Spinal cord (tissue), 10 donors: ENCODE results near the gene FCGR3A. TPM values are rescaled to one million over a fixed set of nuclear protein-coding genes. Genes with fewer than 3 reads are reported as not detected.

Source experiments
- DNase-seq, 6 donors: peaks; one replicate each; pipeline versions ENCODE4 v3.0.0 to v3.0.0-alpha.2; 2013 to 2015; ENCODE audit warnings: low spot score in 6 of 6, low read depth in 4 of 6
- H3K27ac ChIP-seq: one replicate; pipeline ENCODE4 v1.5.1; 2013; ENCODE audit warnings: low read depth, low read length, control low read depth
- H3K27me3 ChIP-seq: one replicate; pipeline ENCODE4 v1.6.1; 2013; ENCODE audit warnings: low read length; ENCODE audit not compliant: control insufficient read depth, insufficient read depth
- H3K36me3 ChIP-seq: one replicate; pipeline ENCODE4 v1.6.1; 2013; ENCODE audit warnings: low read length; ENCODE audit not compliant: control insufficient read depth, insufficient read depth
- H3K4me1 ChIP-seq: one replicate; pipeline ENCODE4 v1.6.1; 2013; ENCODE audit warnings: low read length; ENCODE audit not compliant: control insufficient read depth, insufficient read depth
- H3K4me3 ChIP-seq: one replicate; pipeline ENCODE4 v1.5.1; 2013; ENCODE audit warnings: low read depth, low read length, control low read depth
- H3K9me3 ChIP-seq: one replicate; pipeline ENCODE4 v1.6.1; 2013; ENCODE audit warnings: low read length; ENCODE audit not compliant: control insufficient read depth, insufficient read depth
- WGBS: methylation state at CpG from one replicate; pipeline ENCODE4 v1.1.5; 2013; ENCODE audit warnings: missing lambda C conversion rate; ENCODE audit not compliant: insufficient coverage; 5-methylcytosine and 5-hydroxymethylcytosine counted together
- polyA plus RNA-seq, 2 donors: library from polyadenylated mRNA; unstranded; fragments of 120-200 nt; gene quantifications; one replicate each; pipeline ENCODE4 v1.2.1, GENCODE V29; 2013; ENCODE audit not compliant: insufficient read length in 2 of 2
- total RNA-seq, 2 donors: library from RNA; depleted of rRNA in 1 of 2; stranded (reverse); fragments of 120-200 nt in 1 of 2; fragments of >200 nt in 1 of 2; gene quantifications; one replicate each; pipeline versions ENCODE4 v1.2.3 to v1.2.4, GENCODE V29; 2013 to 2014
- donor health status: healthy.

The FCGR3A gene
- total and polyA plus RNA-seq, 4 donors = 5.6 to 30.1 (median 23.0) TPM

DNA sequence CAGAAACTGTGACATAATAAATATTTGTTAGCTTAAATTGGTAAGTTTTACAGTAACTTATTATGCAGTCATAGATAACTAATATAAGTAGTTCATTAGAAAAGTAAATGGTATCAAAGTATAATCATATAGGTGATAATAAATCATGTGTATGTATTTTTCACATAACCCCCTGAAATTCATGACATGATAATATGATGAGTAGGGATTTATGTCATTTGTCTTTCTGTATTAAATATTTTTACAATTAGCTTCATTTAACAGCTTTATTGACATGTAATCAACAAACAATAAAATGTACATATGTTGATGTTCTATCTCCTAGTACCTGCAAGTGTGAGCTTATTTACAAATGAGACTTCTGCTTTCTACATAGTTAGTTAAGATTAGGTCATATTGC, 54.1 kb downstream of the FCGR3A start:
- Histone ChIP-seq H3K9me3 (no peaks in the 10 kb centered on the region), H3K27ac (no peak overlapping the region), H3K4me1 (no peaks in the 10 kb centered on the region), H3K36me3 (no peaks in the 10 kb centered on the region), H3K4me3 (no peak overlapping the region), H3K27me3 (peaks cover 3% of the 10 kb centered on the region)
- no peak for DNase-seq

GRCh38 chr1:161494091-161494735, 55.4 kb downstream of the FCGR3A start:
- Histone ChIP-seq H3K4me3 (no peak overlapping the region), H3K36me3 (no peaks in the 10 kb centered on the region), H3K9me3 (no peaks in the 10 kb centered on the region), H3K4me1 (no peaks in the 10 kb centered on the region), H3K27me3 (peaks cover 10% of the 10 kb centered on the region), H3K27ac (no peak overlapping the region)
- WGBS = 86% methylated on average over 2 of the region's 3 CpGs
- DNase-seq = no peak

- DNase-seq = peak in 1 of 6 donors; percentile 25
Observed at GRCh38 chr1:161492827-161493226, 56.8 kb downstream of the FCGR3A start.

More at GRCh38 chr1:161492827-161493226, 56.8 kb downstream of the FCGR3A start:
- peaks cover 10% of the 10 kb centered on the region for H3K27me3 ChIP-seq
- WGBS = no CpG with 5 or more reads among the region's 2 CpGs
- H3K27ac ChIP-seq = no peak overlapping the region
- H3K4me1 ChIP-seq = no peaks in the 10 kb centered on the region
- H3K9me3 ChIP-seq = no peaks in the 10 kb centered on the region
- H3K4me3 ChIP-seq = no peak overlapping the region
- no peaks in the 10 kb centered on the region for H3K36me3 ChIP-seq

Other genes starting within 250 kb of the FCGR3A start
- 1,000 to 10,000 TPM in 1 of 2 donors, 100 to 1,000 TPM in 1; 293 to 1,019 TPM for gene MPZ, start 239.8 kb downstream of the FCGR3A start, total RNA-seq
- gene MPZ, start 239.8 kb downstream of the FCGR3A start, polyA plus RNA-seq = 100 to 1,000 TPM in 1 of 2 donors, 10 to 100 TPM in 1; 79.0 to 138 TPM
- 10 to 100 TPM; 36.8 to 49.0 TPM for gene SDHC, start 235.4 kb downstream of the FCGR3A start, total RNA-seq
- gene SDHC, start 235.4 kb downstream of the FCGR3A start, polyA plus RNA-seq = 100 to 1,000 TPM; 173 to 174 TPM
- 10 to 100 TPM in 1 of 2 donors, 1 to 10 TPM in 1; 2.3 to 36.8 TPM for gene CFAP126, start 181.9 kb downstream of the FCGR3A start, total RNA-seq
- 10 to 100 TPM; 20.3 to 39.3 TPM for gene CFAP126, start 181.9 kb downstream of the FCGR3A start, polyA plus RNA-seq
- gene FCGR2A, start 44.4 kb downstream of the FCGR3A start, total RNA-seq = 10 to 100 TPM; 11.7 to 53.8 TPM
- gene FCGR2A, start 44.4 kb downstream of the FCGR3A start, polyA plus RNA-seq = 1 to 10 TPM; 7.1 to 9.0 TPM
- gene HSPA6, start 25.3 kb downstream of the FCGR3A start, total RNA-seq = 10 to 100 TPM in 1 of 2 donors, under 1 TPM in 1; 0.77 to 25.8 TPM
- 1 to 10 TPM in 1 of 2 donors, under 1 TPM in 1; 0.93 to 1.2 TPM for gene HSPA6, start 25.3 kb downstream of the FCGR3A start, polyA plus RNA-seq
- gene FCGR3B, start 81.4 kb upstream of the FCGR3A start, total RNA-seq = 10 to 100 TPM in 1 of 2 donors, under 1 TPM in 1; 0.39 to 19.2 TPM
- gene FCGR3B, start 81.4 kb upstream of the FCGR3A start, polyA plus RNA-seq = 1 to 10 TPM in 1 of 2 donors, under 1 TPM in 1; 0.53 to 1.9 TPM
- 1 to 10 TPM; 1.1 to 1.5 TPM for gene FCGR2B, start 113.3 kb upstream of the FCGR3A start, total RNA-seq
- gene FCGR2B, start 113.3 kb upstream of the FCGR3A start, polyA plus RNA-seq = under 1 TPM in 1 of 2 donors, not detected in 1; 0.20 TPM
- gene FCRLA, start 157.4 kb upstream of the FCGR3A start, total RNA-seq = under 1 TPM; 0.44 to 0.79 TPM
- gene FCRLA, start 157.4 kb upstream of the FCGR3A start, polyA plus RNA-seq = 1 to 10 TPM in 1 of 2 donors, under 1 TPM in 1; 0.70 to 1.4 TPM
- gene FCRLB, start 171.7 kb upstream of the FCGR3A start, total RNA-seq = 1 to 10 TPM in 1 of 2 donors, under 1 TPM in 1; 0.88 to 2.4 TPM
- 1 to 10 TPM; 2.5 to 2.9 TPM for gene FCRLB, start 171.7 kb upstream of the FCGR3A start, polyA plus RNA-seq
- gene DUSP12, start 200.0 kb upstream of the FCGR3A start, total RNA-seq = 10 to 100 TPM; 40.2 to 48.5 TPM
- gene DUSP12, start 200.0 kb upstream of the FCGR3A start, polyA plus RNA-seq = 10 to 100 TPM; 39.4 to 44.7 TPM
- gene ATF6, start 216.5 kb upstream of the FCGR3A start, total RNA-seq = 10 to 100 TPM; 27.2 to 41.1 TPM
- 10 to 100 TPM; 18.6 to 21.8 TPM for gene ATF6, start 216.5 kb upstream of the FCGR3A start, polyA plus RNA-seq